Epithelial cell of umbilical artery (primary cell): Measurements from ENCODE around the gene GPR65. TPM values are rescaled to one million over a fixed set of nuclear protein-coding genes. Genes with fewer than 3 reads are reported as not detected.

Experiments used
- total RNA-seq: library from RNA; depleted of rRNA; stranded (reverse); fragments of >200 nt; gene quantifications from 2 replicates; pipeline ENCODE4 v1.2.3, GENCODE V29; 2014

GPR65 gene
- total RNA-seq = 0.32 TPM in 1 of 2 replicates, not detected in the other

GRCh38 chr14:88005050-88005481 is at the start of gene GPR65:
GPR65 (plus strand) TSS chr14:88005135; CDS start chr14:88010848, 5,713 bp downstream.

GRCh38 chr14:87992718-87993628 is 12.0 kb upstream of the GPR65 start, which contains the start of gene GALC:
GALC (minus strand) TSS chr14:87993182; CDS start chr14:87993164, 18 bp downstream.

Other genes starting within 250 kb of the GPR65 start
- 16.0 and 23.4 TPM in 2 replicates for gene GALC, start 12.0 kb upstream of the GPR65 start, total RNA-seq